ENCODE measurements around the gene TMEM121. TPM values are rescaled to one million over a fixed set of nuclear protein-coding genes. Genes with fewer than 3 reads are reported as not detected.

The TMEM121 gene
- total and polyA plus RNA-seq, 4 donors, result 0.33 to 1.5 (median 0.37) TPM; not detected in 1

- no peak for TF ChIP-seq HNF4A (conservative IDR thresholded peaks at IDR 0.05)
- no peak for TF ChIP-seq GABPA (IDR thresholded peaks at IDR 0.05 in 1 of 2, conservative IDR thresholded peaks at IDR 0.05 in 1 of 2)
- TF ChIP-seq ATF3 (IDR thresholded peaks at IDR 0.05), result no peak
- no peak for TF ChIP-seq FOXA2 (IDR thresholded peaks at IDR 0.05)
- no peak for TF ChIP-seq MAX (IDR thresholded peaks at IDR 0.05)
- no peak for TF ChIP-seq EGR1 (IDR thresholded peaks at IDR 0.05; ENCODE audit: low read depth in 2 of 2)
- TF ChIP-seq REST (IDR thresholded peaks at IDR 0.05), result no peak
- TF ChIP-seq HNF4G (IDR thresholded peaks at IDR 0.05), result no peak
- no peak for TF ChIP-seq JUND (IDR thresholded peaks at IDR 0.05)
- TF ChIP-seq CTCF (IDR thresholded peaks at IDR 0.05; ENCODE audit: low read depth, low read length, missing input control), result no peak
- no peak for TF ChIP-seq NR2F2 (IDR thresholded peaks at IDR 0.05)
- TF ChIP-seq SP1 (IDR thresholded peaks at IDR 0.05), result no peak
- TF ChIP-seq TAF1 (conservative IDR thresholded peaks at IDR 0.05), result no peak
- TF ChIP-seq FOXA1 (IDR thresholded peaks at IDR 0.05), result no peak
- no peak for TF ChIP-seq YY1 (IDR thresholded peaks at IDR 0.05)
- no peak for TF ChIP-seq RAD21 (IDR thresholded peaks at IDR 0.05)
- H3K36me3 ChIP-seq (ENCODE audit: control insufficient read depth in 4 of 4, insufficient read depth in 3 of 4, low read depth in 1 of 4, low read length in 3 of 4), result no peaks in the 10 kb centered on the region
- no peaks in the 10 kb centered on the region for H3K27me3 ChIP-seq (ENCODE audit: control insufficient read depth in 4 of 4, insufficient read depth in 4 of 4, low read length in 3 of 4)
- 78% methylated on average over 5 of the region's 5 CpGs for WGBS
- H3K9ac ChIP-seq (ENCODE audit: low read depth in 1 of 2, low read length in 2 of 2), result no peak overlapping the region
- peaks cover 0 to 2% (median 0%) of the 10 kb centered on the region in 4 donors for H3K4me1 ChIP-seq (ENCODE audit: control insufficient read depth in 4 of 4, insufficient read depth in 4 of 4, low read length in 3 of 4)
- no peaks in the 10 kb centered on the region for H3K9me3 ChIP-seq (ENCODE audit: control insufficient read depth in 4 of 4, low read length in 3 of 4)
- H3K4me3 ChIP-seq (ENCODE audit: low read depth in 1 of 3, low read length in 3 of 3), result no peak overlapping the region
- H3K27ac ChIP-seq (ENCODE audit: low read depth in 1 of 2, low read length in 2 of 2), result no peak overlapping the region
- DNase-seq (ENCODE audit: low spot score), result no peak
These were observed 9.3 kb upstream of the TMEM121 start for GRCh38 chr14:105517096-105517495.

- no peaks in the 10 kb centered on the region for H3K36me3 ChIP-seq (ENCODE audit: control insufficient read depth in 4 of 4, insufficient read depth in 3 of 4, low read depth in 1 of 4, low read length in 3 of 4)
- no peak overlapping the region for H3K9ac ChIP-seq (ENCODE audit: low read depth in 1 of 2, low read length in 2 of 2)
- H3K4me3 ChIP-seq (ENCODE audit: low read depth in 1 of 3, low read length in 3 of 3), result no peak overlapping the region
- no peaks in the 10 kb centered on the region for H3K9me3 ChIP-seq (ENCODE audit: control insufficient read depth in 4 of 4, low read length in 3 of 4)
- H3K27ac ChIP-seq (ENCODE audit: low read depth in 1 of 2, low read length in 2 of 2), result no peak overlapping the region
- peaks cover 0 to 2% (median 0%) of the 10 kb centered on the region in 4 donors for H3K4me1 ChIP-seq (ENCODE audit: control insufficient read depth in 4 of 4, insufficient read depth in 4 of 4, low read length in 3 of 4)
- no peak for DNase-seq (ENCODE audit: low spot score)
- 76% methylated on average over 14 of the region's 14 CpGs for WGBS
- no peaks in the 10 kb centered on the region for H3K27me3 ChIP-seq (ENCODE audit: control insufficient read depth in 4 of 4, insufficient read depth in 4 of 4, low read length in 3 of 4)
- TF ChIP-seq CTCF (IDR thresholded peaks at IDR 0.05; ENCODE audit: low read depth, low read length, missing input control) (no peak), ZBTB33 (IDR thresholded peaks at IDR 0.05) (no peak), NR2F2 (IDR thresholded peaks at IDR 0.05) (no peak), FOXA2 (IDR thresholded peaks at IDR 0.05) (no peak), RAD21 (IDR thresholded peaks at IDR 0.05) (no peak), REST (IDR thresholded peaks at IDR 0.05) (no peak), FOXA1 (IDR thresholded peaks at IDR 0.05) (no peak), GABPA (IDR thresholded peaks at IDR 0.05 in 1 of 2, conservative IDR thresholded peaks at IDR 0.05 in 1 of 2) (no peak), EGR1 (IDR thresholded peaks at IDR 0.05; ENCODE audit: low read depth in 2 of 2) (no peak)
These were observed 6.3 kb upstream of the TMEM121 start for GRCh38 chr14:105519946-105520698.
